ENCODE data around the gene GRID1.

DNA sequence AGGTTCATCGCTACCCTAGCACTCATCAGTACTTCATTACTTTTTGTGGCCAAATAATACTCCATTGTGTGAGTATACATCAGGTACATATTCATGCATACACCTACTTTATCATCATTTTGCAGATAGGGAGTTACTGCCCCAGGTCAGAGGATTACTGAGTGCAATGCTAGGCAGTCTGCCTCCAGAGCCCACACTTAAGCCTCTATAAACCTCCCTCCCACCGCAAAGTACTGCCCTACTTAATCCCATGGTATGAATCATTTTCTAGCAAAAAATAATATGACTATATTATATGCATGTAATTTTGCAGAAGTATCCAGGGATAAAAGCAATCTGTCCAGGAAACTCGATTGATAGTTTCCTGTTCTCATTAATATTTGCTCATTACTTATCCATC, 194.3 kb downstream of the GRID1 start:
- TF ChIP-seq, protein P1, sequence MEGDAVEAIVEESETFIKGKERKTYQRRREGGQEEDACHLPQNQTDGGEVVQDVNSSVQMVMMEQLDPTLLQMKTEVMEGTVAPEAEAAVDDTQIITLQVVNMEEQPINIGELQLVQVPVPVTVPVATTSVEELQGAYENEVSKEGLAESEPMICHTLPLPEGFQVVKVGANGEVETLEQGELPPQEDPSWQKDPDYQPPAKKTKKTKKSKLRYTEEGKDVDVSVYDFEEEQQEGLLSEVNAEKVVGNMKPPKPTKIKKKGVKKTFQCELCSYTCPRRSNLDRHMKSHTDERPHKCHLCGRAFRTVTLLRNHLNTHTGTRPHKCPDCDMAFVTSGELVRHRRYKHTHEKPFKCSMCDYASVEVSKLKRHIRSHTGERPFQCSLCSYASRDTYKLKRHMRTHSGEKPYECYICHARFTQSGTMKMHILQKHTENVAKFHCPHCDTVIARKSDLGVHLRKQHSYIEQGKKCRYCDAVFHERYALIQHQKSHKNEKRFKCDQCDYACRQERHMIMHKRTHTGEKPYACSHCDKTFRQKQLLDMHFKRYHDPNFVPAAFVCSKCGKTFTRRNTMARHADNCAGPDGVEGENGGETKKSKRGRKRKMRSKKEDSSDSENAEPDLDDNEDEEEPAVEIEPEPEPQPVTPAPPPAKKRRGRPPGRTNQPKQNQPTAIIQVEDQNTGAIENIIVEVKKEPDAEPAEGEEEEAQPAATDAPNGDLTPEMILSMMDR (IDR thresholded peaks at IDR 0.05): no peak
- TF ChIP-seq POLR2A (IDR thresholded peaks at IDR 0.05): no peak

Measured in thyroid gland (tissue), 4 donors.